GM12878 (cell line): Measurements from ENCODE around the gene RTEL1. TPM values are rescaled to one million over a fixed set of nuclear protein-coding genes. Genes with fewer than 3 reads are reported as not detected.

Experiments
- ASH2L ChIP-seq: fragments of 300-600, 200-600 bp; sonication (generic); IDR thresholded peaks from 2 replicates; pipeline ENCODE4 v1.6.1; 2017; ENCODE audit warnings: low read depth, mild to moderate bottlenecking, borderline replicate concordance
- ATF3 ChIP-seq: IDR thresholded peaks from 2 replicates; pipeline ENCODE4 v1.6.1; 2011; ENCODE audit warnings: low read depth, mild to moderate bottlenecking, low read length, moderate library complexity, borderline replicate concordance; ENCODE audit errors: extremely low read depth
- BCL11A ChIP-seq: IDR thresholded peaks from 2 replicates; pipeline ENCODE4 v1.6.1; 2011; ENCODE audit warnings: low read depth, low read length
- CBFB ChIP-seq: IDR thresholded peaks from 2 replicates; pipeline ENCODE4 v1.6.1; 2016; ENCODE audit warnings: antibody characterized with exemption, low read depth
- CBX5 ChIP-seq: sonication (generic); IDR thresholded peaks from 2 replicates; pipeline ENCODE4 v1.6.1; 2016; ENCODE audit warnings: low read depth, moderate library complexity, mild to moderate bottlenecking, inconsistent platforms
- E2F8 ChIP-seq: fragments of 450-650 bp; IDR thresholded peaks from 2 replicates; pipeline ENCODE4 v1.6.1; 2018; ENCODE audit warnings: mild to moderate bottlenecking, low read depth, moderate library complexity; ENCODE audit not compliant: partially characterized antibody
- EED ChIP-seq: sonication (generic); IDR thresholded peaks from 2 replicates; pipeline ENCODE4 v1.6.1; 2016; ENCODE audit warnings: antibody characterized with exemption, low read depth
- HCFC1 ChIP-seq: fragments of 150-350 bp; IDR thresholded peaks from 2 replicates; pipeline ENCODE4 v1.6.1; 2014; ENCODE audit warnings: low read length
- HDAC2 ChIP-seq: fragments of 200-600 bp; sonication (generic); IDR thresholded peaks from 2 replicates; pipeline ENCODE4 v1.6.1; 2017
- IKZF1 ChIP-seq: fragments of 450-650 bp; conservative IDR thresholded peaks from 2 replicates; pipeline ENCODE4 v1.6.1; 2017; ENCODE audit warnings: antibody characterized with exemption, mild to moderate bottlenecking
- KDM1A ChIP-seq: fragments of 200-600 bp; sonication (generic); IDR thresholded peaks from 2 replicates; pipeline ENCODE4 v1.6.1; 2016; ENCODE audit warnings: borderline replicate concordance
- MAX ChIP-seq: IDR thresholded peaks from 2 replicates; pipeline ENCODE4 v1.6.1; 2012; ENCODE audit warnings: low read depth, low read length, improper control_type of control experiment
- MLLT1 ChIP-seq: fragments of 450-650 bp; IDR thresholded peaks from 2 replicates; pipeline ENCODE4 v1.6.1; 2016; ENCODE audit warnings: mild to moderate bottlenecking
- MXI1 ChIP-seq: fragments of 150-350 bp; IDR thresholded peaks from 2 replicates; pipeline ENCODE4 v1.6.1; 2011; ENCODE audit warnings: low read depth, mild to moderate bottlenecking, inconsistent platforms, low read length, improper control_type of control experiment
- NRF1 ChIP-seq: conservative IDR thresholded peaks from 2 replicates; pipeline ENCODE4 v1.6.1; 2011; ENCODE audit warnings: mild to moderate bottlenecking, low read depth, low read length, improper control_type of control experiment
- PML ChIP-seq: IDR thresholded peaks from 2 replicates; pipeline ENCODE4 v1.6.1; 2012; ENCODE audit warnings: low read length, inconsistent platforms
- POLR2AphosphoS5 ChIP-seq: IDR thresholded peaks from 2 replicates; pipeline ENCODE4 v1.6.1; 2011; ENCODE audit warnings: mild to moderate bottlenecking, low read length, inconsistent platforms
- TAF1 ChIP-seq: IDR thresholded peaks from 2 replicates; pipeline ENCODE4 v1.6.1; 2011; ENCODE audit warnings: mild to moderate bottlenecking, low read depth, low read length, borderline replicate concordance
- TCF7 ChIP-seq: IDR thresholded peaks from 2 replicates; pipeline ENCODE4 v1.6.1; 2014; ENCODE audit warnings: antibody characterized with exemption, borderline replicate concordance
- YBX1 ChIP-seq: fragments of 450-650 bp; IDR thresholded peaks from 2 replicates; pipeline ENCODE4 v1.6.1; 2016; ENCODE audit warnings: antibody characterized with exemption
- ZBED1 ChIP-seq: IDR thresholded peaks from 2 replicates; pipeline ENCODE4 v1.6.1; 2016; ENCODE audit warnings: borderline replicate concordance
- ZNF687 ChIP-seq: fragments of 450-650 bp; IDR thresholded peaks from 2 replicates; pipeline ENCODE4 v1.6.1; 2017; ENCODE audit warnings: mild to moderate bottlenecking, moderate library complexity
- ZSCAN29 ChIP-seq: fragments of 450-650 bp; IDR thresholded peaks from 2 replicates; pipeline ENCODE4 v1.6.1; 2017; ENCODE audit warnings: mild to moderate bottlenecking, moderate library complexity
- polyA plus RNA-seq, 11 experiments: library from polyadenylated mRNA; depleted of rRNA in 4 of 11; unstranded in 6 of 11; stranded (reverse) in 5 of 11; fragments of >200 nt; fragmentation: Nextera tagmentation in 4 of 11; fragmentation: Illumina TruSeq in 1 of 11; extraction: Ambion mirVana in 4 of 11; extraction: Trizol in 1 of 11; gene quantifications; 1 replicate in 1 of 11; 2 replicates in 10 of 11; pipeline versions ENCODE4 v1.2.1 to v1.2.3, GENCODE V29; 2011 to 2016; ENCODE audit warnings: inconsistent platforms in 2 of 11, missing spikeins in 2 of 11, low read depth in 1 of 11
- total RNA-seq, 4 experiments: library from RNA; depleted of rRNA in 3 of 4; stranded (reverse); fragments of >200 nt in 3 of 4; fragmentation: Illumina TruSeq in 1 of 4; extraction: Trizol in 1 of 4; gene quantifications; 2 replicates each; pipeline versions ENCODE4 v1.2.1 to v1.2.3, GENCODE V29; 2013 to 2021

RTEL1 gene
- total and polyA plus RNA-seq, 10 of the 15 experiments (the other 5 are each of a cell fraction or from before 2014, with no cell fraction given): 0.40 to 37.2 (median 15.6) TPM; not detected in 1

GRCh38 chr20:63707558-63708300 is 49.6 kb downstream of the RTEL1 start, which contains the start of the genes ARFRP1 and ZGPAT (continued):
- TF ChIP-seq MAX (peak; percentile 74; the same call in 1 of the 2 replicates), BCL11A (0 out of 2 replicates have a peak, but pooled peaks have one; percentile 35), YBX1 (no peak), ZNF687 (peak; percentile 99), MLLT1 (no peak), NRF1 (no peak), KDM1A (no peak), MXI1 (peak; percentile 73; the same call in 1 of the 2 replicates), CBX5 (no peak; the same call in 1 of the 2 replicates), TCF7 (no peak), CBFB (no peak), EED (no peak), ASH2L (no peak), TAF1 (peak; percentile 68; the same call in 1 of the 2 replicates), POLR2AphosphoS5 (no peak; the same call in 1 of the 2 replicates), PML (no peak), HCFC1 (peak; percentile 76), ATF3 (no peak), HDAC2 (no peak), E2F8 (no peak), ZSCAN29 (0 out of 2 replicates have a peak, but pooled peaks have one; percentile 19), IKZF1 (peak; percentile 98), ZBED1 (no peak)
